GM23338 (cell line): ENCODE data around the gene SVOPL. TPM values are rescaled to one million over a fixed set of nuclear protein-coding genes. Genes with fewer than 3 reads are reported as not detected.

Experiments
- ATAC-seq: fragments of 200-7000 bp; cut with Tn5 transposase; 3 replicates; pipeline ENCODE4 v1.9.1; 2020
- DNase-seq: peaks from one replicate; pipeline ENCODE4 v3.0.0-alpha.2; 2015; ENCODE audit warnings: low spot score
- H2AFZ ChIP-seq: fragments of 200-600 bp; sonication (generic); 2 replicates; pipeline ENCODE4 v1.8.0; 2016; ENCODE audit warnings: antibody characterized with exemption, mild to moderate bottlenecking, moderate library complexity
- H3F3A ChIP-seq: fragments of 200-600 bp; sonication (generic); replicated peaks from 2 replicates; pipeline ENCODE4 v1.8.0; 2017; ENCODE audit warnings: antibody characterized with exemption, mixed run types, low read depth
- H3K27ac ChIP-seq: fragments of 200-600 bp; sonication (generic); 2 replicates; pipeline ENCODE4 v1.6.1; 2016; ENCODE audit warnings: low read depth
- H3K27me3 ChIP-seq: fragments of 200-600 bp; sonication (generic); 2 replicates; pipeline ENCODE4 v1.8.0; 2016; ENCODE audit warnings: mild to moderate bottlenecking, mixed run types, moderate library complexity; ENCODE audit not compliant: insufficient read depth
- H3K36me3 ChIP-seq: fragments of 200-600 bp; sonication (generic); 2 replicates; pipeline ENCODE4 v1.8.0; 2016; ENCODE audit warnings: mild to moderate bottlenecking; ENCODE audit not compliant: insufficient read depth
- H3K4me1 ChIP-seq: fragments of 200-600 bp; sonication (generic); 2 replicates; pipeline ENCODE4 v1.8.0; 2016; ENCODE audit warnings: mild to moderate bottlenecking, moderate library complexity; ENCODE audit not compliant: insufficient read depth
- H3K4me2 ChIP-seq: fragments of 200-600 bp; sonication (generic); 2 replicates; pipeline ENCODE4 v1.7.1; 2017; ENCODE audit warnings: mixed run types
- H3K4me3 ChIP-seq: fragments of 200-600 bp; sonication (generic); 2 replicates; pipeline ENCODE4 v1.6.1; 2016; ENCODE audit warnings: mixed run types
- H3K79me2 ChIP-seq: fragments of 200-600 bp; sonication (generic); replicated peaks from 2 replicates; pipeline ENCODE4 v1.8.0; 2017; ENCODE audit warnings: mild to moderate bottlenecking; ENCODE audit not compliant: insufficient read depth
- H3K9me2 ChIP-seq: fragments of 200-600 bp; sonication (generic); 2 replicates; pipeline ENCODE4 v1.8.0; 2017; ENCODE audit not compliant: insufficient read depth
- H4K20me1 ChIP-seq: fragments of 200-600 bp; sonication (generic); replicated peaks from 2 replicates; pipeline ENCODE4 v1.8.0; 2017; ENCODE audit warnings: mild to moderate bottlenecking; ENCODE audit not compliant: insufficient read depth
- H3K27ac Mint-ChIP-seq: 2 replicates; pipeline ENCODE4 v1.8.0; 2020; ENCODE audit warnings: inconsistent platforms, mild to moderate bottlenecking, moderate library complexity, mixed read lengths
- H3K27me3 Mint-ChIP-seq: 3 replicates; pipeline ENCODE4 v1.8.0; 2022; ENCODE audit warnings: low read depth, mild to moderate bottlenecking, moderate library complexity, mixed read lengths, inconsistent platforms; ENCODE audit not compliant: insufficient read depth, poor library complexity
- H3K36me3 Mint-ChIP-seq: 3 replicates; pipeline ENCODE4 v1.8.0; 2021; ENCODE audit warnings: low read depth, mild to moderate bottlenecking, inconsistent platforms, moderate library complexity, mixed read lengths
- H3K4me1 Mint-ChIP-seq: 3 replicates; pipeline ENCODE4 v1.8.0; 2020; ENCODE audit warnings: mild to moderate bottlenecking, inconsistent platforms, mixed read lengths
- H3K4me3 Mint-ChIP-seq: 3 replicates; pipeline ENCODE4 v1.8.0; 2021; ENCODE audit warnings: moderate library complexity, mild to moderate bottlenecking, inconsistent platforms, mixed read lengths
- H3K9me3 Mint-ChIP-seq: 3 replicates; pipeline ENCODE4 v1.8.0; 2020; ENCODE audit warnings: moderate library complexity, mild to moderate bottlenecking, inconsistent platforms, mixed read lengths
- CREB1 ChIP-seq: fragments of 250-450 bp; sonication (Bioruptor Pico); IDR thresholded peaks from 2 replicates; pipeline ENCODE4 v1.5.0; 2020; ENCODE audit warnings: low read depth, mild to moderate bottlenecking, moderate library complexity
- CTCF ChIP-seq, 2 experiments: fragments of 200-600 bp in 1 of 2; sonication (generic) in 1 of 2; conservative IDR thresholded peaks; 2 replicates each; pipeline versions ENCODE4 v1.5.1 to v1.6.1; 2016 to 2017; ENCODE audit warnings: antibody characterized with exemption in 2 of 2, low read depth in 2 of 2, mild to moderate bottlenecking in 2 of 2, moderate library complexity in 1 of 2
- ETS1 ChIP-seq: IDR thresholded peaks from 2 replicates; pipeline ENCODE4 v1.6.1; 2016; ENCODE audit warnings: antibody characterized with exemption
- EZH2 ChIP-seq: fragments of 200-600 bp; sonication (generic); IDR thresholded peaks from one replicate; pipeline ENCODE4 v1.8.0; 2017; ENCODE audit warnings: antibody characterized with exemption, mild to moderate bottlenecking, low read depth; ENCODE audit not compliant: unreplicated experiment
- EZH2phosphoT487 ChIP-seq: fragments of 200-600 bp; sonication (generic); IDR thresholded peaks from one replicate; pipeline ENCODE4 v1.8.1; 2018; ENCODE audit warnings: antibody characterized with exemption; ENCODE audit not compliant: unreplicated experiment
- JUNB ChIP-seq: IDR thresholded peaks from one replicate; pipeline ENCODE4 v1.6.1; 2016; ENCODE audit warnings: antibody characterized with exemption; ENCODE audit not compliant: unreplicated experiment
- NANOG ChIP-seq: IDR thresholded peaks from 2 replicates; pipeline ENCODE4 v1.6.1; 2016; ENCODE audit warnings: antibody characterized with exemption, borderline replicate concordance
- POLR2AphosphoS5 ChIP-seq: IDR thresholded peaks from 2 replicates; pipeline ENCODE4 v1.6.1; 2016; ENCODE audit warnings: antibody characterized with exemption, low read depth
- STAT1 ChIP-seq: IDR thresholded peaks from one replicate; pipeline ENCODE4 v1.6.1; 2016; ENCODE audit warnings: antibody characterized with exemption; ENCODE audit not compliant: unreplicated experiment
- ZNF114 ChIP-seq: fragments of 250-450 bp; sonication (Bioruptor Pico); IDR thresholded peaks from 2 replicates; pipeline ENCODE4 v1.5.0; 2020; ENCODE audit warnings: mild to moderate bottlenecking, moderate library complexity
- ZNF331 ChIP-seq: fragments of 250-450 bp; sonication (Bioruptor Pico); IDR thresholded peaks from 2 replicates; pipeline ENCODE4 v1.5.0; 2020; ENCODE audit warnings: low read depth, mild to moderate bottlenecking, moderate library complexity
- ZNF462 ChIP-seq: fragments of 250-450 bp; sonication (Bioruptor Pico); IDR thresholded peaks from 2 replicates; pipeline ENCODE4 v1.5.0; 2020; ENCODE audit warnings: mild to moderate bottlenecking, moderate library complexity
- polyA plus RNA-seq: library from polyadenylated mRNA; unstranded; fragments of >200 nt; fragmentation: Nextera tagmentation; extraction: Ambion mirVana; gene quantifications from 2 replicates; pipeline ENCODE4 v1.2.1, GENCODE V29; 2016
- total RNA-seq: library from RNA; depleted of rRNA; stranded (reverse); fragments of >200 nt; shearing (Covaris generic); gene quantifications from 2 replicates; pipeline ENCODE4 v1.2.3, GENCODE V29; 2014
- TF ChIP-seq, protein P1 (sequence below): IDR thresholded peaks from one replicate; pipeline ENCODE4 v1.6.1; 2018; ENCODE audit warnings: antibody characterized with exemption; ENCODE audit not compliant: unreplicated experiment

Gene SVOPL
- total and polyA plus RNA-seq, 2 experiments from 2014 or later = 1.4 to 2.1 TPM

- DNase-seq = no peak
- no peaks in the 10 kb centered on the region for H3K36me3 Mint-ChIP-seq
- Histone ChIP-seq H3F3A (no peaks in the 10 kb centered on the region), H3K36me3 (no peaks in the 10 kb centered on the region), H2AFZ (no peak overlapping the region), H3K79me2 (no peaks in the 10 kb centered on the region), H4K20me1 (no peaks in the 10 kb centered on the region), H3K4me3 (no peak overlapping the region), H3K4me2 (no peak overlapping the region), H3K27me3 (no peaks in the 10 kb centered on the region), H3K4me1 (peaks cover 19% of the 10 kb centered on the region), H3K27ac (no peak overlapping the region), H3K9me2 (no peaks in the 10 kb centered on the region; the same call in 1 of the 2 replicates)
- peaks cover 16% of the 10 kb centered on the region for H3K4me1 Mint-ChIP-seq
- no peak overlapping the region for H3K4me3 Mint-ChIP-seq
- ATAC-seq = no peak
- no peak overlapping the region for H3K27ac Mint-ChIP-seq
- peaks cover 3% of the 10 kb centered on the region for H3K27me3 Mint-ChIP-seq
- no peaks in the 10 kb centered on the region for H3K9me3 Mint-ChIP-seq
- TF ChIP-seq ZNF462 (no peak), POLR2AphosphoS5 (no peak), EZH2phosphoT487 (no peak), STAT1 (no peak), CTCF (conservative IDR thresholded peaks at IDR 0.05; ENCODE audit: low read depth in 2 of 2) (no peak), EZH2 (no peak), NANOG (no peak), ETS1 (no peak), JUNB (no peak), ZNF331 (CRISPR knock-in tag) (no peak), CREB1 (CRISPR knock-in tag) (no peak), ZNF114 (no peak)
- TF ChIP-seq, protein P1, sequence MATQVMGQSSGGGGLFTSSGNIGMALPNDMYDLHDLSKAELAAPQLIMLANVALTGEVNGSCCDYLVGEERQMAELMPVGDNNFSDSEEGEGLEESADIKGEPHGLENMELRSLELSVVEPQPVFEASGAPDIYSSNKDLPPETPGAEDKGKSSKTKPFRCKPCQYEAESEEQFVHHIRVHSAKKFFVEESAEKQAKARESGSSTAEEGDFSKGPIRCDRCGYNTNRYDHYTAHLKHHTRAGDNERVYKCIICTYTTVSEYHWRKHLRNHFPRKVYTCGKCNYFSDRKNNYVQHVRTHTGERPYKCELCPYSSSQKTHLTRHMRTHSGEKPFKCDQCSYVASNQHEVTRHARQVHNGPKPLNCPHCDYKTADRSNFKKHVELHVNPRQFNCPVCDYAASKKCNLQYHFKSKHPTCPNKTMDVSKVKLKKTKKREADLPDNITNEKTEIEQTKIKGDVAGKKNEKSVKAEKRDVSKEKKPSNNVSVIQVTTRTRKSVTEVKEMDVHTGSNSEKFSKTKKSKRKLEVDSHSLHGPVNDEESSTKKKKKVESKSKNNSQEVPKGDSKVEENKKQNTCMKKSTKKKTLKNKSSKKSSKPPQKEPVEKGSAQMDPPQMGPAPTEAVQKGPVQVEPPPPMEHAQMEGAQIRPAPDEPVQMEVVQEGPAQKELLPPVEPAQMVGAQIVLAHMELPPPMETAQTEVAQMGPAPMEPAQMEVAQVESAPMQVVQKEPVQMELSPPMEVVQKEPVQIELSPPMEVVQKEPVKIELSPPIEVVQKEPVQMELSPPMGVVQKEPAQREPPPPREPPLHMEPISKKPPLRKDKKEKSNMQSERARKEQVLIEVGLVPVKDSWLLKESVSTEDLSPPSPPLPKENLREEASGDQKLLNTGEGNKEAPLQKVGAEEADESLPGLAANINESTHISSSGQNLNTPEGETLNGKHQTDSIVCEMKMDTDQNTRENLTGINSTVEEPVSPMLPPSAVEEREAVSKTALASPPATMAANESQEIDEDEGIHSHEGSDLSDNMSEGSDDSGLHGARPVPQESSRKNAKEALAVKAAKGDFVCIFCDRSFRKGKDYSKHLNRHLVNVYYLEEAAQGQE = no peak
Measured at GRCh38 chr7:138626846-138627245, 74.3 kb downstream of the SVOPL start.
